Liver (tissue), 3 donors: ENCODE measurements around the gene KRCC1.

Source experiments
- CTCF ChIP-seq: fragments of 150-350 bp; IDR thresholded peaks from 2 replicates; pipeline ENCODE4 v1.5.1; 2017; ENCODE audit warnings: improper control_type of control experiment, low read depth, low read length; ENCODE audit not compliant: missing input control
- HNF4A ChIP-seq, 2 donors: conservative IDR thresholded peaks; 2 replicates each; pipeline ENCODE4 v1.6.1; 2016; ENCODE audit warnings: antibody characterized with exemption in 2 of 2, mild to moderate bottlenecking in 2 of 2
- RXRA ChIP-seq, 2 donors: IDR thresholded peaks; 2 replicates each; pipeline ENCODE4 v1.6.1; 2017 to 2018; ENCODE audit warnings: antibody characterized with exemption in 2 of 2, mild to moderate bottlenecking in 1 of 2
- donor health status: healthy.
- donor health status: healthy.

DNA sequence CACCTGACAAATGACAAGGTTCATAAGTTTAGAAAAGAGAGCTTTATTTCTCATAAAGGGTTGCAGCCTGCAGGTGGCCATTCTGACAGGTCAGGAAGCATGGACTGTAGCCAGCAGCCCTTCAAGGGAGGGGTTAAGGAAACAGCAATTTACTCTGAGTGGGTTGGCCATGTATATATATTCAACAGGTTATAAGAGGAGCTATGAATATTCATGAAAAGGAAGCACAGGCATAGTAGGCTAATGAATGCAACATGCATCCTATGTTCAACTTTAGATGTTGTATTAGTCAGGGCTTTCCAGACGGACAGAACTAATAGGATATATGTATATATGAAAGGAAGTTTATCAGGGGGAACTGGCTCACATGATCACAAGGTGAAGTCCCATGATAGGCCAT, 59.8 kb downstream of the KRCC1 start:
- TF ChIP-seq CTCF: no peak
- no peak for TF ChIP-seq HNF4A (conservative IDR thresholded peaks at IDR 0.05)
- no peak for TF ChIP-seq RXRA (IDR thresholded peaks at IDR 0.05)
